Activated CD4-positive, CD25-positive, alpha-beta regulatory T cell treated with anti-CD3 and anti-CD28 coated beads, Interleukin-2, amount 50 U/mL, for 72 hours (primary cell): ENCODE measurements around the gene DUOXA2.
"Not testable (repeated sequence)": the region's sequence is repeated elsewhere in the genome, so short reads cannot be mapped to it uniquely, and the experiment has no call there.

Source experiments
- DNase-seq: peaks from one replicate; pipeline ENCODE4 v3.0.0; 2021

DUOXA2 gene

GRCh38 chr15:45114076-45114750 lies at the start of gene DUOXA2, which contains the start of gene DUOX2:
DUOXA2 (plus strand) TSS chr15:45114326; CDS start chr15:45114606, 280 bp downstream.
DUOX2 (minus strand) TSS chr15:45114172; CDS start chr15:45113411, 761 bp downstream.
- no peak for DNase-seq

DNA sequence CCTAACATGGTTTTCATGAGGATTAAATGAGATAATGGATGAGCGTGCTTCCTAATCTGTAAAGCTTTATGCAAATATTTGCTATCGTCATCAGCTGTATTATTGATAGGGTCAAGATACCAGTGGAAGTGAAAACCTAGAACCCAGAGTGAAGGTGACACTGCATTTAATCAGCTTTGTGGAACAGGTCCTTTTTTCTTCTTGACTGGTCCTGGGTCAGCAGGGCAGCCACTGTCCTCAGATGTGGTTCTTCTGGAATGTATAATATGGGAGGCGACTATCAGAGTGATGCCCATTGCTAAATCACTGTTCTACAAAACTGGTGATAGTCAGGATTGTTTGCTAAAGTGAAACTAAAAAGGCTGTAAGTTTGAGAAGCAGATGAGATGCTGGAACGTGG lies 49.7 kb upstream of the DUOXA2 start:
- no peak for DNase-seq

- DNase-seq = not testable (repeated sequence)
Measured at GRCh38 chr15:45069942-45070360, 44.2 kb upstream of the DUOXA2 start.

- not testable (repeated sequence) for DNase-seq
Measured at GRCh38 chr15:45073602-45074001, 40.5 kb upstream of the DUOXA2 start.

GRCh38 chr15:45075440-45076320 lies 38.4 kb upstream of the DUOXA2 start:
- DNase-seq = not testable (repeated sequence)

DNA sequence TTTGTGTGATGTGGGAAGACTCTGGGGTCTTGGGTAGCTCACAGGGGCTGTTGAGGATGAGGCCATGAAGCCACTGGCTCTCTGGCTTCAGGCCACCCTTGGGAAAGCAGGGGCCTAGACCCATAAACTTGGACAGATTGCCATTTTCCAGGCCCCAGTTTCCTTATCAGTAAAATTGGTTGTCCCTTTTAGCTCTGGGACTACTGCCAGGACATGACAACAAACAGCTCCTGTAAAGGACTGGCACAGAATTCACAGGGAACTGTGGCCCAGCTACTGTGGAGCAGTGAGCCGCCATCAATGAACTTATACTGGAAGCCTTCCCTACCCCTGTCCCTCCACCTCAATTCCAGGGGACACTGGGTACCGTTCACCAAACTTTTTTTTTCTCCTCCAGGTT lies 36.7 kb upstream of the DUOXA2 start:
- DNase-seq = not testable (repeated sequence)

DNA sequence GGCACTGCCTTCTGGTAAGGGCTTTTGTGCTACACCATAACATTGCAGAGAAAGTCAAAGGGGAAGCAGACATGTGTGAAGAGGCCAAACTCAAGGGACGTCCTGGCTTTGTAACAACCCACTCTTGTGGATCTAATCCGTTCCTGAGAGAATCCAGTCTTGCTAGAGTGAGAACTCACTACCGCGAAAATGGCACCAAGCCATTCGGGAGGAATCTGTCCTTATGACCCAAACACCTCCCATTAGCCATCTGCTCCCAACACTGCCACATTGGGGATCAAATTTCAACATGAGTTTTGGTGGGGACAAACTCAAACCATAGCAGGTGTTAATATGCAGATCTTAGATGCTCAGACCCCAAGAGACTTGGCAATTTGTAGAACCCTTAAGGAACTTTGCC lies 34.9 kb upstream of the DUOXA2 start:
- not testable (repeated sequence) for DNase-seq

- not testable (repeated sequence) for DNase-seq
Measured at GRCh38 chr15:45079628-45080246, 34.4 kb upstream of the DUOXA2 start.

GRCh38 chr15:45080593-45080992 lies 33.5 kb upstream of the DUOXA2 start:
- not testable (repeated sequence) for DNase-seq

DNA sequence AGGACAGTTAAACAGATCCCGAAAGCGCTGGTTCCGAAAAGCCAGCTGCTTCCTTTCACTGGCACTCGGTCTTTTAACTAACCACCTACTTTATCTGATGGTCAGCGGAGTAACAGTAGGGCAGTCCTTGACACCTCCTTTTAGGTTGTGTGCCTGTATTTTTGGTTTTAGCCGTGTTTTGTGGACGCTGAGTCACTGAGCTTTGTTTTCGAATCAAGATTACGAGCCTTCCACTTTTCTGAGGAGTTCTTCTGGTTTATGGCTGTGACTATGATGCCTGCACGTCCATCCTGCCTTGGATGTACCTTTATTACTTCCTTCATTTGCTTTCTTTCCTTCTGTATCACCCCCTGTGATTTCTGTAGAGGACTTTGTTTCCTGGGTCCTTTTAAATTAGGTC lies 31.7 kb upstream of the DUOXA2 start:
- DNase-seq = not testable (repeated sequence)

DNA sequence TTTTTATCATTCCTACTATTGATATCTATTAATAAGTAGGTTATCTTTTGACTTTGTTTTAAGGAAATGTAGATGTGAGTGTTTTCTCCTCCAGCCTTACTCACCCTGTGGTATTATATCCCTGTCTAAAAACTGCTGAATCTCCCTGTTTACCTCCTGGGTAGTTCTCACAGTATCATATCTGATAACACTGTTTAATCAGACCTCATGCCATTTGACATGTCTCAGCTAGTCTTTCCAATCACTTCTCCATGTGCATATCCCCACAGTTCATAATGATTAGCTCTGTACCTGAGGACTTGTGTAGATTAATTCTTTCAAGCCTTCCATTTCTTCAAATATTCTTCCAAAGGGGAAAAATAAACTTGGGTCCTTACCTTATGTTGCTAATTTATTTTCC lies 30.9 kb upstream of the DUOXA2 start:
- no peak for DNase-seq

- no peak for DNase-seq
Measured at GRCh38 chr15:45084163-45084562, 30.0 kb upstream of the DUOXA2 start.

- DNase-seq = no peak
Measured at GRCh38 chr15:45087513-45087912, 26.6 kb upstream of the DUOXA2 start.

GRCh38 chr15:45088801-45089711 lies 25.1 kb upstream of the DUOXA2 start:
- DNase-seq = no peak

DNA sequence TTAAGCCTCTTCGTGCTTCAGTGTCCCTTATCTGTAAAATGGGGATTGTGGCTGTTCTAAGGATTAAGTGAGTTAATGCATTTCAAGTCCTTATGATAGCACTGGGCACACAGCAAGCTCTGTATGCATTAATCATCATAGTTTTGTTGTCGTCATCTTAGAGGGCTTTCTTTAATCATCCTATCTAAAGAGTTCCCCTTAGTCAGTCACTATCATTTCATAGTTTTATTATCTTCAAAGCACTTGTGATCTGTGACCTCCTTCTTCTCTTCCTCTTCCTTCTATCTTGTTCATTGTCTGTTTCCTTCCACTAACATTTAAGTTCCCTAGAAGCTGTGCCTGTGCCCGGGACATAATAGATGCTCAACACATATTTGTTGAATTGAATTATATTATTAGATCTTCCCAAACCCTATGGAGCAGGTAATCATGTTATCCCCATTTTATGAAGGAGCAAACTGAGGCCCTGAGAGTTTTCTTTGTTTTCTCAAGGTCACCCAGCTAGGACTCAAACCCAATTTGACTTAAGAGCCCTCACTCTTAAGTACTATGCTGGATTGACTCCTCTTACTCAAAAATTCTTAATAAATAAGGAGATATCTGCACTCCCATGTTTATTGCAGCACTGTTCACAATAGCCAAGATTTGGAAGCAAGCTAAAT lies 24.3 kb upstream of the DUOXA2 start:
- DNase-seq = no peak

DNA sequence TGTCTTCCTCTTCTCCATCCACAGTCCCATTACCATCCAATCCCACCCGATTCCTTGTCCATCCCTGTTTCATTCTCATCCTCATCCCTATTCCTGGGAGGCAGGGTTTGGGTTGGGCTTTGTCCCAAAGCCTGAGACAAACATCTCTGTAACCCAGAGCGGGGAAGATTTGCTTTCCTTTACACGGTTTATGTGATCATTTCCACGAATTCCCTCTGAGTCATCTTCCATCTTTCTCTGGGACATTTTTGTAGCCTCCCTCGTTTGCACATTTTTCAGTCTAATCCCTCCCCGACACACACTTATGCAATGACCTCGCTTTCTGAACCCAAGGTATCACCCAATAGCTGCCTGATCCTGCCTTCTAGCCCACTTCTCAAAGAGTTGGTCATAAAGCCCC lies 23.0 kb upstream of the DUOXA2 start:
- DNase-seq = no peak

DNA sequence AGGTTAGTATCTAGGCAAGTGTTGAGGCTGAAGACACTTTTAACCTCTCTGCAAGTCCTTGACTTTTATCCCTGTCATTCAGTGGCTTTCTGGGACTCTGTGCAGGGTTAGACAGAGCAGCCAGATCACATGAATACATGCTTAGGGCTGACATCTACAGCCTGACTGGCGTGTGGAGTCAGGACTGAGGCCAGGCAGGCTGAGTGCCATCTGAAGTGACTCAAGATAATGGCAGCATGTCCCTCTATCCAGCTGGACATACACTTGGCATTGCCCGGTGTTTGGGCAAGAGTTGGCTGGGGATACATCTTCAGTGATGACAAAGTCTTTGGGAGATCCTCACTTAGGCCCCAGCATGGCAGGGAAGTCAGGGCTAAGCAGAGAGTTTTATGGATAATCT lies 22.6 kb upstream of the DUOXA2 start:
- DNase-seq = no peak

DNA sequence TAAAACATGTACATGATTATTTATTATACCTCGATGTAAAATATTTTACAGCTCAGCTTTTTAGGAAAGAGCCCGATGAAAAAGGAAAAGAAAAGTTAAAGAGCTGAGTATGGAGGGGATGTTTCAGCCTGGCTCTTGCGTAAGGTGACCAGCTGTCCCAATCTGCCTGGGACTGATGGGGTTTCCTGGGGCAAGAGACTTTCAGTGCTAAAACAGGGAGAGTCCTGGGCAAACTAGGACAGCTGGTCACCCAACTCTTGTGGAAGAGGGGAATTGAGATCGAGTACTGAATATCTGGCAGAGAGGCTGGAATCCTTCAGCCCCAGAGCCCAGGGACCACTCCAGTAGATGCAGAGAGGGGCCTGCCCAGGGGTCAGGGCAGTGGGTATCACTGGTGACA lies 21.1 kb upstream of the DUOXA2 start:
- DNase-seq = no peak

- no peak for DNase-seq
Measured at GRCh38 chr15:45093622-45094357, 20.3 kb upstream of the DUOXA2 start.

DNA sequence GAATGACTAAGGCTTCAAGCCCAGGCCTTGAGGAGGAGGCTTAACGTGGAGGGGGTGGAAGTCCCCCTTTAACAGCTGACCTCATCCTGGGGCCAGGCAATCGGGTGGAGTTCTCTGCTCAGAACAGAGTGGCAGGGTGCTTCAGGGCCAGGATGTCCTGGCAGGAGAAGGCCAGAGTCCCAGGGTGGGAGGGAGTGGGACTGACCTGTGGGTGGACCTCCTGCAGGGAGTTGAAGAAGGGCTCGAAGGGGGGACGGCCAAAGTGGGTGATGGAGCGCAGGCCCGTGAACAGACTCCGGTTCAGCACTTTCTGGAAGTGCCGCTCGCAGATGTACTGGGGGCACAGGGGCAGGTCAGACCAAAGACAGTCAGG lies 19.8 kb upstream of the DUOXA2 start:
- DNase-seq = no peak

DNA sequence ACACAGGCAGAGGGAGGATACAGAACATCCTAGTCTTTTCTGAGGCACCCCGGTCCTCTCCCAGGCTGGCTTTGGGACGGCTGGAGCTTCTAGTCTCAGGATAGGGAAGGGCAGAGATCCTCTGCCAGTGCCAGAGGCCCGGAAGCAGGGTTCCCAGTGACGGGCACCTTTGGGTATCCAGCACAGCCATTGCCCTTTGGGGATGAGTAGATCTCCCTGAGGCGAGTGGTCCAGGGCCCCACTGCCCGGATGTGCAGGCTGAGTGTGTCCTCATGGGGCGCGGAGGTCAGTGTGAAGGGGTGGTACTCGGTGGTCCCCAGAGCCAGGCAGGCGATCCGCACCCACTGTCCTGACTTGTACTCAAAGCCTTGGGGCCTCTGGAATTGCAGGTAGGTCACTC lies 18.5 kb upstream of the DUOXA2 start:
- no peak for DNase-seq
